Thoracic aorta (tissue), 2 donors: ENCODE data around the gene IGF1R. TPM values are rescaled to one million over a fixed set of nuclear protein-coding genes. Genes with fewer than 3 reads are reported as not detected.

Source experiments
- ATAC-seq: fragments of 150-250 bp; one replicate; pipeline ENCODE4 v1.8.0; 2017; ENCODE audit warnings: low read depth; ENCODE audit not compliant: insufficient number of reproducible peaks, low FRiP score
- DNase-seq: peaks from one replicate; pipeline ENCODE4 v3.0.0-alpha.2; 2020; ENCODE audit warnings: low spot score
- H3K27ac ChIP-seq, 2 donors: fragments of 200-600 bp; sonication (generic); 1 replicate in 1 of 2; 2 replicates in 1 of 2; pipeline ENCODE4 v1.5.1; 2016; ENCODE audit warnings: mild to moderate bottlenecking in 2 of 2, moderate library complexity in 2 of 2
- H3K27me3 ChIP-seq: fragments of 200-600 bp; sonication (generic); replicated peaks from 2 replicates; pipeline ENCODE4 v1.6.0; 2016; ENCODE audit warnings: mild to moderate bottlenecking; ENCODE audit not compliant: insufficient read depth
- H3K36me3 ChIP-seq: fragments of 200-600 bp; sonication (generic); one replicate; pipeline ENCODE4 v1.5.1; 2016
- H3K4me1 ChIP-seq, 2 donors: fragments of 200-600 bp; sonication (generic); 1 replicate in 1 of 2; 2 replicates in 1 of 2; pipeline versions ENCODE4 v1.5.1 to v1.6.0; 2016; ENCODE audit warnings: low read depth in 2 of 2, mild to moderate bottlenecking in 1 of 2; ENCODE audit not compliant: control insufficient read depth in 1 of 2
- H3K4me3 ChIP-seq: fragments of 200-600 bp; sonication (generic); 2 replicates; pipeline ENCODE4 v1.5.1; 2016; ENCODE audit warnings: mild to moderate bottlenecking
- H3K9me3 ChIP-seq: fragments of 200-600 bp; sonication (generic); 2 replicates; pipeline ENCODE4 v1.5.1; 2016
- total RNA-seq, 2 donors: library from RNA; depleted of rRNA; stranded (reverse); fragments of >200 nt; gene quantifications; one replicate each; pipeline versions ENCODE4 v1.1.0 to v1.2.3, GENCODE V29; 2016
- TF ChIP-seq, protein P1 (sequence below): fragments of 200-600 bp; sonication (generic); IDR thresholded peaks from one replicate; pipeline ENCODE4 v1.5.1; 2019; ENCODE audit warnings: antibody characterized with exemption

The IGF1R gene
- total RNA-seq, 2 donors from 2014 or later: 127 to 159 TPM

DNA sequence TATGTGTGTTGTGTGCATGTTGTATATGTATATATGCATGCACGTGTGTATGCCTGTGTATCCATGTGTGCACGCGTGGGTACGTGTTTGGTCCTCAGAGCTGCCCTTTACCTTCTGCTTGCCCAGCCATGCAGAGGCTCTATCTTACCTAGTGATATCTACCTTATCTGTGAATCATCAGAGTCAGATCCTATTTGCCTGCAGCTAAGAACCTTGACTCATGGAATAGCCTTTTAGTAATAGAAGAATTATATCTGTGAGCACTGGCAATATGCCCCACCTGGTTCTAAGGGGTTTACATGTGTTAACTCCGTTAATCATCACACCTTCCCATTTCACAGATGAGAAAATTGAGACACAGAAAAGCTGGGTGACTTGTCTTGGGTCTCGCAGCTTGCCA lies 348.3 kb downstream of the IGF1R start:
- ATAC-seq: no peak
- Histone ChIP-seq H3K36me3 (no peaks in the 10 kb centered on the region), H3K27me3 (no peaks in the 10 kb centered on the region), H3K9me3 (no peaks in the 10 kb centered on the region), H3K4me3 (no peak overlapping the region), H3K27ac (no peak overlapping the region), H3K4me1 (no peaks in the 10 kb centered on the region)
- TF ChIP-seq, protein P1, sequence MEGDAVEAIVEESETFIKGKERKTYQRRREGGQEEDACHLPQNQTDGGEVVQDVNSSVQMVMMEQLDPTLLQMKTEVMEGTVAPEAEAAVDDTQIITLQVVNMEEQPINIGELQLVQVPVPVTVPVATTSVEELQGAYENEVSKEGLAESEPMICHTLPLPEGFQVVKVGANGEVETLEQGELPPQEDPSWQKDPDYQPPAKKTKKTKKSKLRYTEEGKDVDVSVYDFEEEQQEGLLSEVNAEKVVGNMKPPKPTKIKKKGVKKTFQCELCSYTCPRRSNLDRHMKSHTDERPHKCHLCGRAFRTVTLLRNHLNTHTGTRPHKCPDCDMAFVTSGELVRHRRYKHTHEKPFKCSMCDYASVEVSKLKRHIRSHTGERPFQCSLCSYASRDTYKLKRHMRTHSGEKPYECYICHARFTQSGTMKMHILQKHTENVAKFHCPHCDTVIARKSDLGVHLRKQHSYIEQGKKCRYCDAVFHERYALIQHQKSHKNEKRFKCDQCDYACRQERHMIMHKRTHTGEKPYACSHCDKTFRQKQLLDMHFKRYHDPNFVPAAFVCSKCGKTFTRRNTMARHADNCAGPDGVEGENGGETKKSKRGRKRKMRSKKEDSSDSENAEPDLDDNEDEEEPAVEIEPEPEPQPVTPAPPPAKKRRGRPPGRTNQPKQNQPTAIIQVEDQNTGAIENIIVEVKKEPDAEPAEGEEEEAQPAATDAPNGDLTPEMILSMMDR: no peak
- no peak for DNase-seq

DNA sequence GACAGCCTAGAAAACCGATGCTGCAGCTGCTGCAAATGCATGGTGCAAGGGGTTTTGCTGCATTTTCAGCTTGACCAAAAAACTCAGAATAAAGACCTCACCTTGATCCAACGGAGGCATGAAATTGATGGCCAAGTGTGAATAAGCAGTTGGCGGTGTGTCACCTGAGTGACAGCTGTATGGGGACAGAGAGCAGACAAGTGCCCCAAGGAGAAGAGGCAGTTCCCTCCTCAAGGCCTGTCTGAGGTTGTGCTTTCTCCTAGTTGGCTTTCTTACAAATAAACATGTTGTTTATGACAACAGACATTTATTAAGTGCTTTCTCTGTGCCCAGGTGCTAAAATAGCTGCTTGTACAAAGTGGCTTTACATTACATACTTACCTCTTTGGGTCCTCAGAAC lies 349.0 kb downstream of the IGF1R start:
- DNase-seq (no peak), ATAC-seq (no peak)
- Histone ChIP-seq H3K4me3 (no peak overlapping the region), H3K36me3 (no peaks in the 10 kb centered on the region), H3K9me3 (no peaks in the 10 kb centered on the region), H3K27me3 (no peaks in the 10 kb centered on the region), H3K4me1 (no peaks in the 10 kb centered on the region), H3K27ac (no peak overlapping the region)
- TF ChIP-seq, protein P1: no peak

DNA sequence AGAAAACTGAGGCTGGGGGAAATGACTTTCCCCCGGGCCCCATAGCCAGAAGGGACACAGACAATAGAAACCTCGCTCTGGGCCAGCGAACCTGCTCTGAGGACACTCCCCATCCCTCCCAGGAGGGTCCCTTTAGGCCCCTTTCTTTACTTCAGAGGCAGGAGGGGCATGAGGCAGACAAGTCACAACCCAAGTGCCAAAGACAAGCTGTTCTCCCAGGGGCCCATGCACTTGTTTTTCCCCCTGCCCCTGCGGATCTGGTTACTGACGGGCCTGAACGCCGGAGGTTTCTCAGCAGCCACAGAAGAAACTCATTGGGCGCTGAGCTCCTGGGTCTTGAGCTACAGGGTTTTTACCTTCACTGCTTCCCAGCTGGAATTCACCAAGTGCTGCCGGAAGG lies 349.4 kb downstream of the IGF1R start:
- H3K27me3 ChIP-seq: no peaks in the 10 kb centered on the region
- no peak overlapping the region for H3K27ac ChIP-seq
- ATAC-seq (no peak), DNase-seq (no peak)
- no peaks in the 10 kb centered on the region for H3K4me1 ChIP-seq
- H3K36me3 ChIP-seq: no peaks in the 10 kb centered on the region
- H3K4me3 ChIP-seq: no peak overlapping the region
- no peaks in the 10 kb centered on the region for H3K9me3 ChIP-seq
- TF ChIP-seq, protein P1: no peak

DNA sequence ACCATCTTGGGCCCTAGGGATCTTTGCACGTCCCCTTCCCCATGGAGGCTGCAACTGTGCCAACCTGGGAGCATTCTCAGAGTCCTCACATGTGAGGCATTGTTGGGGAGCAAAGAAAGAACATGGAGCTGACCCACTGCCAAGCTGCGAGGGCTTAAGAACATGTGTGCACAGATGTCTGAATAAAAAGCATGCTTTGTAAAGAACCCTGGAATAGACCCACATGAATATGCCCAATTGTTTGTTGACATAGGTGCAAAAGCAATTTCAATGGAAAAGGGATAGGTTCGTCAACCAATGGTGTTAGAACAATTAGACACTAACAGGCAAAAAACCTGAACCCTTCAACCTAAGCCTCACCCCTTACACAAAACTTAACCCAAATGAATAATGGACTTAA lies 349.9 kb downstream of the IGF1R start:
- Histone ChIP-seq H3K27me3 (no peaks in the 10 kb centered on the region), H3K27ac (no peak overlapping the region), H3K9me3 (no peaks in the 10 kb centered on the region), H3K4me3 (no peak overlapping the region), H3K4me1 (no peaks in the 10 kb centered on the region), H3K36me3 (no peaks in the 10 kb centered on the region)
- DNase-seq (no peak), ATAC-seq (no peak)
- TF ChIP-seq, protein P1: no peak

DNA sequence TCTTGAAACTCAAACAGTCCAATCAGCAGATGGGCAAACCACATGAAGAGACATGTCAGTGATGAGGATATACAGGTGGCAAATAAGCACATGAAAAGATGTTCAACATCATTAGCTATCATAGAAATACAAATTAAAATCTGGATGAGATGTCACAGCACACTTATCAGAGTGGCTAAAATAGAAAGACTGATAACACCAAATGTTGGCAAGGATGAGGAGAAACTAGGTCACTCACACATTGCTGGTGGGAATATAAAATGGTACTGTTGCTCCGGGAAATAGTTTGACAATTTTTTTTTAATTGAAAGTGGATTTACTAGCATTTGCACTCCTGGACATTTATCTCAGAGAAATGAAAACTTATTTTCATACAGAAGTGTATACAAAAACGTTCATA lies 350.9 kb downstream of the IGF1R start:
- TF ChIP-seq, protein P1: no peak
- H3K4me1 ChIP-seq: no peaks in the 10 kb centered on the region
- ATAC-seq: no peak
- H3K27me3 ChIP-seq: no peaks in the 10 kb centered on the region
- H3K27ac ChIP-seq: no peak overlapping the region
- no peaks in the 10 kb centered on the region for H3K36me3 ChIP-seq
- no peak overlapping the region for H3K4me3 ChIP-seq
- no peak for DNase-seq
- no peaks in the 10 kb centered on the region for H3K9me3 ChIP-seq
